Fibroblast of lung (primary cell): ENCODE measurements around the gene KCNMA1.

Experiments used
- CTCF ChIP-seq, 2 donors: IDR thresholded peaks in 1 of 2; conservative IDR thresholded peaks in 1 of 2; 1 replicate in 1 of 2; 2 replicates in 1 of 2; pipeline ENCODE4 v1.5.1; 2011 to 2012; ENCODE audit warnings: low read length in 2 of 2, control low read depth in 1 of 2, inconsistent platforms in 1 of 2, low read depth in 1 of 2, mild to moderate bottlenecking in 1 of 2
- EZH2 ChIP-seq: IDR thresholded peaks from 2 replicates; pipeline ENCODE4 v1.5.1; 2012; ENCODE audit warnings: low read length, control low read depth, mild to moderate bottlenecking; ENCODE audit errors: missing control alignments

- TF ChIP-seq CTCF (conservative IDR thresholded peaks at IDR 0.05 in 1 of 2, IDR thresholded peaks at IDR 0.05 in 1 of 2; ENCODE audit: low read depth in 1 of 2, low read length in 2 of 2) (no peak), EZH2 (no peak)
Observed at GRCh38 chr10:77139252-77140160, 498.1 kb downstream of the KCNMA1 start.
